Activated gamma-delta T cell treated with anti-CD3 and anti-CD28 coated beads, Interleukin-2, amount 50 U/mL, for 16 hours (primary cell): ENCODE measurements around the gene LZTS3.
"Not testable (repeated sequence)": the region's sequence is repeated elsewhere in the genome, so short reads cannot be mapped to it uniquely, and the experiment has no call there.

Experiments used
- DNase-seq: peaks from one replicate; pipeline ENCODE4 v3.0.0-alpha.2; 2020; ENCODE audit warnings: low read depth

The LZTS3 gene

GRCh38 chr20:3134151-3134550 lies 39.2 kb downstream of the LZTS3 start:
- DNase-seq = no peak

GRCh38 chr20:3133155-3133554 lies 40.2 kb downstream of the LZTS3 start:
- no peak for DNase-seq

- DNase-seq = no peak
These were observed 43.2 kb downstream of the LZTS3 start for GRCh38 chr20:3130051-3130600.

- no peak for DNase-seq
These were observed 44.3 kb downstream of the LZTS3 start for GRCh38 chr20:3129094-3129493.

- DNase-seq = no peak
These were observed 44.9 kb downstream of the LZTS3 start for GRCh38 chr20:3128275-3128984.

GRCh38 chr20:3126527-3126859 lies 46.9 kb downstream of the LZTS3 start:
- no peak for DNase-seq

- not testable (repeated sequence) for DNase-seq
These were observed 47.4 kb downstream of the LZTS3 start for GRCh38 chr20:3125776-3126526.

GRCh38 chr20:3124773-3125560 lies 48.4 kb downstream of the LZTS3 start:
- not testable (repeated sequence) for DNase-seq

GRCh38 chr20:3124163-3124562 lies 49.2 kb downstream of the LZTS3 start:
- DNase-seq = not testable (repeated sequence)

- no peak for DNase-seq
These were observed 49.8 kb downstream of the LZTS3 start for GRCh38 chr20:3123542-3123941.

GRCh38 chr20:3121955-3122610 lies 51.3 kb downstream of the LZTS3 start:
- DNase-seq = no peak

- DNase-seq = no peak
These were observed 52.0 kb downstream of the LZTS3 start for GRCh38 chr20:3121271-3121911.

GRCh38 chr20:3119044-3119443 lies 54.3 kb downstream of the LZTS3 start:
- DNase-seq = no peak

GRCh38 chr20:3117839-3118379 lies 55.4 kb downstream of the LZTS3 start:
- not testable (repeated sequence) for DNase-seq

- DNase-seq = no peak
These were observed 57.0 kb downstream of the LZTS3 start for GRCh38 chr20:3116341-3116740.

GRCh38 chr20:3115190-3116107 lies 57.9 kb downstream of the LZTS3 start:
- DNase-seq = no peak
